ENCODE results near the gene KRABD2.

Gene KRABD2

GRCh38 chr17:8366231-8366630, 10.3 kb downstream of the KRABD2 start:
- no peak overlapping the region for H3K9ac ChIP-seq (ENCODE audit: low read depth in 1 of 2, low read length in 2 of 2)
- peaks cover 4 to 15% of the 10 kb centered on the region in 2 donors for H3K36me3 ChIP-seq (ENCODE audit: control insufficient read depth in 1 of 2, insufficient read depth in 2 of 2, low read length in 2 of 2)
- H3K27me3 ChIP-seq (ENCODE audit: control insufficient read depth in 1 of 2, insufficient read depth in 2 of 2, low read length in 2 of 2), result no peaks in the 10 kb centered on the region
- peaks cover 0 to 9% of the 10 kb centered on the region in 2 donors for H3K4me1 ChIP-seq (ENCODE audit: control insufficient read depth in 1 of 2, insufficient read depth in 2 of 2, low read length in 2 of 2)
- no peak overlapping the region for H3K4me3 ChIP-seq (ENCODE audit: low read depth in 1 of 2, low read length in 2 of 2)
- H3K27ac ChIP-seq (ENCODE audit: low read depth, low read length), result no peak overlapping the region
- no peaks in the 10 kb centered on the region for H3K9me3 ChIP-seq (ENCODE audit: control insufficient read depth in 1 of 2, low read length in 2 of 2)

- no peak overlapping the region for H3K27ac ChIP-seq (ENCODE audit: low read depth, low read length)
- H3K27me3 ChIP-seq (ENCODE audit: control insufficient read depth in 1 of 2, insufficient read depth in 2 of 2, low read length in 2 of 2), result no peaks in the 10 kb centered on the region
- H3K36me3 ChIP-seq (ENCODE audit: control insufficient read depth in 1 of 2, insufficient read depth in 2 of 2, low read length in 2 of 2), result peaks cover 4 to 13% of the 10 kb centered on the region in 2 donors
- H3K9me3 ChIP-seq (ENCODE audit: control insufficient read depth in 1 of 2, low read length in 2 of 2), result no peaks in the 10 kb centered on the region
- peaks cover 0 to 9% of the 10 kb centered on the region in 2 donors for H3K4me1 ChIP-seq (ENCODE audit: control insufficient read depth in 1 of 2, insufficient read depth in 2 of 2, low read length in 2 of 2)
- no peak overlapping the region for H3K4me3 ChIP-seq (ENCODE audit: low read depth in 1 of 2, low read length in 2 of 2)
- H3K9ac ChIP-seq (ENCODE audit: low read depth in 1 of 2, low read length in 2 of 2), result no peak overlapping the region
These were observed 11.4 kb downstream of the KRABD2 start for GRCh38 chr17:8365143-8365542.

GRCh38 chr17:8362651-8363332, 13.7 kb downstream of the KRABD2 start:
- H3K4me3 ChIP-seq (ENCODE audit: low read depth in 1 of 2, low read length in 2 of 2), result no peak overlapping the region
- no peaks in the 10 kb centered on the region for H3K9me3 ChIP-seq (ENCODE audit: control insufficient read depth in 1 of 2, low read length in 2 of 2)
- H3K4me1 ChIP-seq (ENCODE audit: control insufficient read depth in 1 of 2, insufficient read depth in 2 of 2, low read length in 2 of 2), result peaks cover 0 to 9% of the 10 kb centered on the region in 2 donors
- H3K36me3 ChIP-seq (ENCODE audit: control insufficient read depth in 1 of 2, insufficient read depth in 2 of 2, low read length in 2 of 2), result no peaks in the 10 kb centered on the region
- no peaks in the 10 kb centered on the region for H3K27me3 ChIP-seq (ENCODE audit: control insufficient read depth in 1 of 2, insufficient read depth in 2 of 2, low read length in 2 of 2)
- H3K27ac ChIP-seq (ENCODE audit: low read depth, low read length), result no peak overlapping the region
- no peak overlapping the region for H3K9ac ChIP-seq (ENCODE audit: low read depth in 1 of 2, low read length in 2 of 2)

- no peak overlapping the region for H3K9ac ChIP-seq (ENCODE audit: low read depth in 1 of 2, low read length in 2 of 2)
- H3K27me3 ChIP-seq (ENCODE audit: control insufficient read depth in 1 of 2, insufficient read depth in 2 of 2, low read length in 2 of 2), result no peaks in the 10 kb centered on the region
- peaks cover 0 to 9% of the 10 kb centered on the region in 2 donors for H3K4me1 ChIP-seq (ENCODE audit: control insufficient read depth in 1 of 2, insufficient read depth in 2 of 2, low read length in 2 of 2)
- H3K4me3 ChIP-seq (ENCODE audit: low read depth in 1 of 2, low read length in 2 of 2), result no peak overlapping the region
- H3K36me3 ChIP-seq (ENCODE audit: control insufficient read depth in 1 of 2, insufficient read depth in 2 of 2, low read length in 2 of 2), result no peaks in the 10 kb centered on the region
- no peak overlapping the region for H3K27ac ChIP-seq (ENCODE audit: low read depth, low read length)
- no peaks in the 10 kb centered on the region for H3K9me3 ChIP-seq (ENCODE audit: control insufficient read depth in 1 of 2, low read length in 2 of 2)
These were observed 15.8 kb downstream of the KRABD2 start for GRCh38 chr17:8360751-8361150.

- Histone ChIP-seq H3K36me3 (ENCODE audit: control insufficient read depth in 1 of 2, insufficient read depth in 2 of 2, low read length in 2 of 2) (no peaks in the 10 kb centered on the region), H3K4me3 (ENCODE audit: low read depth in 1 of 2, low read length in 2 of 2) (no peak overlapping the region), H3K9me3 (ENCODE audit: control insufficient read depth in 1 of 2, low read length in 2 of 2) (no peaks in the 10 kb centered on the region), H3K4me1 (ENCODE audit: control insufficient read depth in 1 of 2, insufficient read depth in 2 of 2, low read length in 2 of 2) (peaks cover 0 to 9% of the 10 kb centered on the region in 2 donors), H3K27ac (ENCODE audit: low read depth, low read length) (no peak overlapping the region), H3K27me3 (ENCODE audit: control insufficient read depth in 1 of 2, insufficient read depth in 2 of 2, low read length in 2 of 2) (no peaks in the 10 kb centered on the region), H3K9ac (ENCODE audit: low read depth in 1 of 2, low read length in 2 of 2) (no peak overlapping the region)
These were observed 16.2 kb downstream of the KRABD2 start for GRCh38 chr17:8360260-8360659.

- H3K27ac ChIP-seq (ENCODE audit: low read depth, low read length), result no peak overlapping the region
- H3K9ac ChIP-seq (ENCODE audit: low read depth in 1 of 2, low read length in 2 of 2), result no peak overlapping the region
- H3K4me1 ChIP-seq (ENCODE audit: control insufficient read depth in 1 of 2, insufficient read depth in 2 of 2, low read length in 2 of 2), result peaks cover 0 to 9% of the 10 kb centered on the region in 2 donors
- H3K36me3 ChIP-seq (ENCODE audit: control insufficient read depth in 1 of 2, insufficient read depth in 2 of 2, low read length in 2 of 2), result no peaks in the 10 kb centered on the region
- H3K27me3 ChIP-seq (ENCODE audit: control insufficient read depth in 1 of 2, insufficient read depth in 2 of 2, low read length in 2 of 2), result no peaks in the 10 kb centered on the region
- H3K9me3 ChIP-seq (ENCODE audit: control insufficient read depth in 1 of 2, low read length in 2 of 2), result no peaks in the 10 kb centered on the region
- H3K4me3 ChIP-seq (ENCODE audit: low read depth in 1 of 2, low read length in 2 of 2), result no peak overlapping the region
These were observed 16.7 kb downstream of the KRABD2 start for GRCh38 chr17:8359769-8360168.

- peaks cover 0 to 9% of the 10 kb centered on the region in 2 donors for H3K4me1 ChIP-seq (ENCODE audit: control insufficient read depth in 1 of 2, insufficient read depth in 2 of 2, low read length in 2 of 2)
- no peaks in the 10 kb centered on the region for H3K36me3 ChIP-seq (ENCODE audit: control insufficient read depth in 1 of 2, insufficient read depth in 2 of 2, low read length in 2 of 2)
- H3K27me3 ChIP-seq (ENCODE audit: control insufficient read depth in 1 of 2, insufficient read depth in 2 of 2, low read length in 2 of 2), result no peaks in the 10 kb centered on the region
- H3K9ac ChIP-seq (ENCODE audit: low read depth in 1 of 2, low read length in 2 of 2), result no peak overlapping the region
- H3K27ac ChIP-seq (ENCODE audit: low read depth, low read length), result no peak overlapping the region
- H3K4me3 ChIP-seq (ENCODE audit: low read depth in 1 of 2, low read length in 2 of 2), result no peak overlapping the region
- H3K9me3 ChIP-seq (ENCODE audit: control insufficient read depth in 1 of 2, low read length in 2 of 2), result no peaks in the 10 kb centered on the region
These were observed 18.6 kb downstream of the KRABD2 start for GRCh38 chr17:8357910-8358309.

GRCh38 chr17:8354236-8354635, 22.3 kb downstream of the KRABD2 start:
- Histone ChIP-seq H3K27me3 (ENCODE audit: control insufficient read depth in 1 of 2, insufficient read depth in 2 of 2, low read length in 2 of 2) (no peaks in the 10 kb centered on the region), H3K9me3 (ENCODE audit: control insufficient read depth in 1 of 2, low read length in 2 of 2) (no peaks in the 10 kb centered on the region), H3K9ac (ENCODE audit: low read depth in 1 of 2, low read length in 2 of 2) (no peak overlapping the region), H3K4me3 (ENCODE audit: low read depth in 1 of 2, low read length in 2 of 2) (no peak overlapping the region), H3K27ac (ENCODE audit: low read depth, low read length) (no peak overlapping the region), H3K36me3 (ENCODE audit: control insufficient read depth in 1 of 2, insufficient read depth in 2 of 2, low read length in 2 of 2) (no peaks in the 10 kb centered on the region), H3K4me1 (ENCODE audit: control insufficient read depth in 1 of 2, insufficient read depth in 2 of 2, low read length in 2 of 2) (no peaks in the 10 kb centered on the region)

- no peak overlapping the region for H3K27ac ChIP-seq (ENCODE audit: low read depth, low read length)
- H3K36me3 ChIP-seq (ENCODE audit: control insufficient read depth in 1 of 2, insufficient read depth in 2 of 2, low read length in 2 of 2), result no peaks in the 10 kb centered on the region
- H3K4me3 ChIP-seq (ENCODE audit: low read depth in 1 of 2, low read length in 2 of 2), result no peak overlapping the region
- H3K9me3 ChIP-seq (ENCODE audit: control insufficient read depth in 1 of 2, low read length in 2 of 2), result no peaks in the 10 kb centered on the region
- no peaks in the 10 kb centered on the region for H3K4me1 ChIP-seq (ENCODE audit: control insufficient read depth in 1 of 2, insufficient read depth in 2 of 2, low read length in 2 of 2)
- no peaks in the 10 kb centered on the region for H3K27me3 ChIP-seq (ENCODE audit: control insufficient read depth in 1 of 2, insufficient read depth in 2 of 2, low read length in 2 of 2)
- no peak overlapping the region for H3K9ac ChIP-seq (ENCODE audit: low read depth in 1 of 2, low read length in 2 of 2)
These were observed 22.8 kb downstream of the KRABD2 start for GRCh38 chr17:8353736-8354135.

- H3K9me3 ChIP-seq (ENCODE audit: control insufficient read depth in 1 of 2, low read length in 2 of 2), result no peaks in the 10 kb centered on the region
- H3K4me1 ChIP-seq (ENCODE audit: control insufficient read depth in 1 of 2, insufficient read depth in 2 of 2, low read length in 2 of 2), result no peaks in the 10 kb centered on the region
- no peak overlapping the region for H3K27ac ChIP-seq (ENCODE audit: low read depth, low read length)
- no peak overlapping the region for H3K4me3 ChIP-seq (ENCODE audit: low read depth in 1 of 2, low read length in 2 of 2)
- H3K27me3 ChIP-seq (ENCODE audit: control insufficient read depth in 1 of 2, insufficient read depth in 2 of 2, low read length in 2 of 2), result peaks cover 5 to 10% of the 10 kb centered on the region in 2 donors
- H3K9ac ChIP-seq (ENCODE audit: low read depth in 1 of 2, low read length in 2 of 2), result no peak overlapping the region
- no peaks in the 10 kb centered on the region for H3K36me3 ChIP-seq (ENCODE audit: control insufficient read depth in 1 of 2, insufficient read depth in 2 of 2, low read length in 2 of 2)
These were observed 26.2 kb downstream of the KRABD2 start for GRCh38 chr17:8350339-8350738.
